ENCODE data around the gene BSND.

Gene BSND

GRCh38 chr1:54976747-54977146 lies 22.0 kb upstream of the BSND start:
- no peak for DNase-seq

- no peak for DNase-seq
These were observed 21.0 kb upstream of the BSND start for GRCh38 chr1:54977533-54978297.

- DNase-seq = no peak
These were observed 20.0 kb upstream of the BSND start for GRCh38 chr1:54978528-54979326.

- DNase-seq = no peak
These were observed 19.3 kb upstream of the BSND start for GRCh38 chr1:54979327-54979891.

- no peak for DNase-seq
These were observed 18.6 kb upstream of the BSND start for GRCh38 chr1:54980046-54980527.

- DNase-seq = no peak
These were observed 18.0 kb upstream of the BSND start, which contains the start of gene TMEM61 for GRCh38 chr1:54980528-54981241. TSS of gene TMEM61 (plus strand) at chr1:54980628. CDS start at chr1:54981066, 438 bp downstream.

- no peak for DNase-seq
These were observed 17.3 kb upstream of the BSND start for GRCh38 chr1:54981466-54981865.

GRCh38 chr1:54982739-54983138 lies 16.0 kb upstream of the BSND start:
- DNase-seq = no peak

GRCh38 chr1:54984131-54984842 lies 14.4 kb upstream of the BSND start:
- DNase-seq = no peak

- DNase-seq = no peak
These were observed 13.2 kb upstream of the BSND start for GRCh38 chr1:54985556-54985955.

- no peak for DNase-seq
These were observed 12.7 kb upstream of the BSND start for GRCh38 chr1:54986025-54986424.

GRCh38 chr1:54986533-54986932 lies 12.2 kb upstream of the BSND start:
- no peak for DNase-seq

GRCh38 chr1:54987427-54987826 lies 11.3 kb upstream of the BSND start:
- DNase-seq = no peak

- DNase-seq = no peak
These were observed 10.6 kb upstream of the BSND start for GRCh38 chr1:54987919-54988705.

GRCh38 chr1:54988975-54989374 lies 9.8 kb upstream of the BSND start:
- no peak for DNase-seq

GRCh38 chr1:54989473-54989872 lies 9.3 kb upstream of the BSND start:
- no peak for DNase-seq

- no peak for DNase-seq
These were observed 8.5 kb upstream of the BSND start for GRCh38 chr1:54989968-54990810.

- no peak for DNase-seq
These were observed 7.8 kb upstream of the BSND start for GRCh38 chr1:54990916-54991315.

GRCh38 chr1:54991939-54992338 lies 6.8 kb upstream of the BSND start:
- DNase-seq = no peak

GRCh38 chr1:54993140-54993539 lies 5.6 kb upstream of the BSND start:
- DNase-seq = no peak

All from left hindlimb (tissue), 1 donor.